Measurements from ENCODE around the gene SYCP3.
A peak's percentile ranks its signal among the peaks of the same experiment; 100 is the strongest.

Gene SYCP3

DNA sequence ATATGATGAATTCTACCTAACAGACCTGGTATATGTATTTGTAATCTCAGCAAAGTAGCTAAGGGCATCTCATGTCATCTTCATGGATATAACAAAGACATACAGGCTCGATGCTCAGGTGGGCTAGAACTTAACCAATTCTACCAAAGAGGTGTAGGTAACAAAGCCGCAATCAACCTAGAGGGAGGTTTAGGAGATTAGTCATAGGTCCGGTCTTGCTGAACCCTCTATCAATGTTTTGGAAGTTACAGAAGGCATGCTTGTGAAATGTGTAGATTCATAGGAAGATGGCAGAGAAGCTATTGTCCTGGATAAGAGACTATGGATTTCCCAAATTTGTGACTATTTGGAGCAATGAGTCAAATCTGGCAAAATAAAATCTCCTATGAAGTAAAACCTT, 42.6 kb upstream of the SYCP3 start:
- H3K27ac ChIP-seq (ENCODE audit: low read depth, low read length) = no peak overlapping the region
- H4K20me1 ChIP-seq (ENCODE audit: control insufficient read depth, insufficient read depth, low read depth, low read length) = no peaks in the 10 kb centered on the region
- H3K27me3 ChIP-seq (ENCODE audit: control insufficient read depth, low read length) = no peaks in the 10 kb centered on the region
- no peak for TF ChIP-seq EZH2phosphoT487 (IDR thresholded peaks at IDR 0.05; ENCODE audit: borderline replicate concordance, low read length)
- TF ChIP-seq, protein P1, sequence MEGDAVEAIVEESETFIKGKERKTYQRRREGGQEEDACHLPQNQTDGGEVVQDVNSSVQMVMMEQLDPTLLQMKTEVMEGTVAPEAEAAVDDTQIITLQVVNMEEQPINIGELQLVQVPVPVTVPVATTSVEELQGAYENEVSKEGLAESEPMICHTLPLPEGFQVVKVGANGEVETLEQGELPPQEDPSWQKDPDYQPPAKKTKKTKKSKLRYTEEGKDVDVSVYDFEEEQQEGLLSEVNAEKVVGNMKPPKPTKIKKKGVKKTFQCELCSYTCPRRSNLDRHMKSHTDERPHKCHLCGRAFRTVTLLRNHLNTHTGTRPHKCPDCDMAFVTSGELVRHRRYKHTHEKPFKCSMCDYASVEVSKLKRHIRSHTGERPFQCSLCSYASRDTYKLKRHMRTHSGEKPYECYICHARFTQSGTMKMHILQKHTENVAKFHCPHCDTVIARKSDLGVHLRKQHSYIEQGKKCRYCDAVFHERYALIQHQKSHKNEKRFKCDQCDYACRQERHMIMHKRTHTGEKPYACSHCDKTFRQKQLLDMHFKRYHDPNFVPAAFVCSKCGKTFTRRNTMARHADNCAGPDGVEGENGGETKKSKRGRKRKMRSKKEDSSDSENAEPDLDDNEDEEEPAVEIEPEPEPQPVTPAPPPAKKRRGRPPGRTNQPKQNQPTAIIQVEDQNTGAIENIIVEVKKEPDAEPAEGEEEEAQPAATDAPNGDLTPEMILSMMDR (IDR thresholded peaks at IDR 0.05; ENCODE audit: low read depth, low read length, poor library complexity, severe bottlenecking) = no peak
- no peaks in the 10 kb centered on the region for H3F3A ChIP-seq (ENCODE audit: control insufficient read depth, insufficient read depth)
- H3K79me2 ChIP-seq (ENCODE audit: control insufficient read depth, low read length) = no peaks in the 10 kb centered on the region
- H3K9me2 ChIP-seq (replicated peaks; ENCODE audit: control insufficient read depth, low read length) = no peaks in the 10 kb centered on the region
- H3K36me3 ChIP-seq (ENCODE audit: control insufficient read depth, low read length) = peaks cover 3% of the 10 kb centered on the region
- no peak overlapping the region for H3K4me2 ChIP-seq (ENCODE audit: low read length)
- peaks cover 37% of the 10 kb centered on the region for H3K4me1 ChIP-seq (ENCODE audit: control insufficient read depth, low read length)
- H3K4me3 ChIP-seq (ENCODE audit: low read length) = no peak overlapping the region
- no peaks in the 10 kb centered on the region for H3K9me3 ChIP-seq (ENCODE audit: control insufficient read depth, insufficient read depth, low read length)

DNA sequence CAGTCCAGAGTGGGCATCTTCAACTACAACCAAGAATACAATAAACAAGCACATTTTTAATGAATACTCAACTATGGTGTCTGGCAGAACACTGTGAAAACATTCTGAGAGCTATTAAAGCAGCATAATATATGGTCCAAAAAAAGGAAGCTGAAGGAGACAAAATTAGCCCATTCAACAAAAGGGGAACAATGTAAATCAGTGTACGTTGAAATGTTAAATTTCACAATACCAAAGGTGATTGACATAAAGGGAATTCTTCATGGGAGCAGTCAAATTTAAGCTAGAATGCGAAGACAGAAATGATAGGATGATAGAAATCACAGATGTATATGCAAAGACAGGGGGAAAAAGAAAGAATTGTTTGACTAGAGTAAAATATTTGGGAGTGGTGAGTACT, 41.3 kb upstream of the SYCP3 start:
- no peaks in the 10 kb centered on the region for H4K20me1 ChIP-seq (ENCODE audit: control insufficient read depth, insufficient read depth, low read depth, low read length)
- peak overlapping the region; percentile 26; the same call in 1 of the 2 replicates for H3K4me3 ChIP-seq (ENCODE audit: low read length)
- no peaks in the 10 kb centered on the region for H3K27me3 ChIP-seq (ENCODE audit: control insufficient read depth, low read length)
- H3K9me2 ChIP-seq (replicated peaks; ENCODE audit: control insufficient read depth, low read length) = no peaks in the 10 kb centered on the region
- no peaks in the 10 kb centered on the region for H3F3A ChIP-seq (ENCODE audit: control insufficient read depth, insufficient read depth)
- no peaks in the 10 kb centered on the region for H3K9me3 ChIP-seq (ENCODE audit: control insufficient read depth, insufficient read depth, low read length)
- no peak overlapping the region for H3K27ac ChIP-seq (ENCODE audit: low read depth, low read length)
- peaks cover 44% of the 10 kb centered on the region for H3K4me1 ChIP-seq (ENCODE audit: control insufficient read depth, low read length)
- peak overlapping the region; percentile 43 for H3K4me2 ChIP-seq (ENCODE audit: low read length)
- H3K36me3 ChIP-seq (ENCODE audit: control insufficient read depth, low read length) = peaks cover 6% of the 10 kb centered on the region
- TF ChIP-seq, protein P1 (IDR thresholded peaks at IDR 0.05; ENCODE audit: low read depth, low read length, poor library complexity, severe bottlenecking) = no peak
- TF ChIP-seq EZH2phosphoT487 (IDR thresholded peaks at IDR 0.05; ENCODE audit: borderline replicate concordance, low read length) = no peak
- H3K79me2 ChIP-seq (ENCODE audit: control insufficient read depth, low read length) = no peaks in the 10 kb centered on the region

DNA sequence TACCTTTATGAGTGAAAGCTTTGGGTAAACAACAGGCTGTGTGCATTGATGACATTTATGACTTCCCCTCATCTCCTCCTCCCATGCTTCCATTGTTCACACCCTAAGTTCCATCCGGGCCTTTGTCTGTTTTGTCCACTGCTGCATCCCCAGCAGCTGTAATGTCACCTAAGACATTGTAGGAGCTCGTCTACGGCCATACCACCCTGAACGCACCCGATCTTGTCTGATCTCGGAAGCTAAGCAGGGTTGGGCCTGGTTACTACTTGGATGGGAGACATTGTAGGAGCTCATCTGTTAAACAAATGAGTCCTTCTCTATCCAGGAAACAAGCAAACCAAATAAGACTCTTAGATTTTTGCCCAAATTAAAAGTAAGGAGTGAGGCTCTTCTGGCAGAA, 40.4 kb upstream of the SYCP3 start:
- Histone ChIP-seq H3K36me3 (ENCODE audit: control insufficient read depth, low read length) (peaks cover 6% of the 10 kb centered on the region), H3F3A (ENCODE audit: control insufficient read depth, insufficient read depth) (no peaks in the 10 kb centered on the region), H3K79me2 (ENCODE audit: control insufficient read depth, low read length) (no peaks in the 10 kb centered on the region), H3K4me3 (ENCODE audit: low read length) (0 out of 2 replicates have a peak overlapping the region, but pooled peaks have one; percentile 6), H3K27me3 (ENCODE audit: control insufficient read depth, low read length) (no peaks in the 10 kb centered on the region), H3K27ac (ENCODE audit: low read depth, low read length) (no peak overlapping the region), H4K20me1 (ENCODE audit: control insufficient read depth, insufficient read depth, low read depth, low read length) (no peaks in the 10 kb centered on the region), H3K9me2 (replicated peaks; ENCODE audit: control insufficient read depth, low read length) (no peaks in the 10 kb centered on the region), H3K4me2 (ENCODE audit: low read length) (peak overlapping the region; percentile 43), H3K9me3 (ENCODE audit: control insufficient read depth, insufficient read depth, low read length) (no peaks in the 10 kb centered on the region), H3K4me1 (ENCODE audit: control insufficient read depth, low read length) (peaks cover 45% of the 10 kb centered on the region)
- TF ChIP-seq EZH2phosphoT487 (IDR thresholded peaks at IDR 0.05; ENCODE audit: borderline replicate concordance, low read length) = no peak
- TF ChIP-seq, protein P1 (IDR thresholded peaks at IDR 0.05; ENCODE audit: low read depth, low read length, poor library complexity, severe bottlenecking) = no peak
